ELF-1 (cell line): ENCODE data around the gene CSNK1G2.

ENCODE experiments used
- DNase-seq: peaks from one replicate; pipeline ENCODE4 v3.0.0-alpha.2; 2016; ENCODE audit warnings: low read depth, low spot score

Gene CSNK1G2

DNA sequence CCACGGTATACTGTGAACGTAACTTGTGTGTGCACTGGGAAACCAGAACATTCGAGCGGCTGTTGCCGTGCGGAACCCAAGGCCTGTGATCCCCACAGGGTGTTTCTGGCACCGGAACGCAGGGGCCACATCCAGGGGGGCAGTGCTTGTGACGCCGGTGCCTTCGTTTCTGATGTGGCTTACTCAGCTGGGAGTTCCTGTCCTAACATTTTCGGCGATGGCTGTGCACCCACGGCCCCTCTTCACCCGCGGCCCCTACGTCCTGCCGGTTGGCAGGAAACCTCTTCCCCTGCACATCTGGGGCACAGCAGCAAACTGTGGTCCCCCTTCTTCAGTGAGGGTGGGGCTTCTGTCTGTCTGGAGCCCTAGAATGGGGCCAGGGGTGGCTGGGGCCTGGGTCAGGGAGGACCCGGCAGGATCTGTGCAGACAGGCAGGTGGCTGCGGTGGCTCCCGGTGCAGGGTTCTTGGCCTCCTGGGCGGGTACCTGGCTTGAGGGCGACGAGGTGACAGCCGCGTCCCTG, 26.2 kb downstream of the CSNK1G2 start:
- no peak for DNase-seq

DNA sequence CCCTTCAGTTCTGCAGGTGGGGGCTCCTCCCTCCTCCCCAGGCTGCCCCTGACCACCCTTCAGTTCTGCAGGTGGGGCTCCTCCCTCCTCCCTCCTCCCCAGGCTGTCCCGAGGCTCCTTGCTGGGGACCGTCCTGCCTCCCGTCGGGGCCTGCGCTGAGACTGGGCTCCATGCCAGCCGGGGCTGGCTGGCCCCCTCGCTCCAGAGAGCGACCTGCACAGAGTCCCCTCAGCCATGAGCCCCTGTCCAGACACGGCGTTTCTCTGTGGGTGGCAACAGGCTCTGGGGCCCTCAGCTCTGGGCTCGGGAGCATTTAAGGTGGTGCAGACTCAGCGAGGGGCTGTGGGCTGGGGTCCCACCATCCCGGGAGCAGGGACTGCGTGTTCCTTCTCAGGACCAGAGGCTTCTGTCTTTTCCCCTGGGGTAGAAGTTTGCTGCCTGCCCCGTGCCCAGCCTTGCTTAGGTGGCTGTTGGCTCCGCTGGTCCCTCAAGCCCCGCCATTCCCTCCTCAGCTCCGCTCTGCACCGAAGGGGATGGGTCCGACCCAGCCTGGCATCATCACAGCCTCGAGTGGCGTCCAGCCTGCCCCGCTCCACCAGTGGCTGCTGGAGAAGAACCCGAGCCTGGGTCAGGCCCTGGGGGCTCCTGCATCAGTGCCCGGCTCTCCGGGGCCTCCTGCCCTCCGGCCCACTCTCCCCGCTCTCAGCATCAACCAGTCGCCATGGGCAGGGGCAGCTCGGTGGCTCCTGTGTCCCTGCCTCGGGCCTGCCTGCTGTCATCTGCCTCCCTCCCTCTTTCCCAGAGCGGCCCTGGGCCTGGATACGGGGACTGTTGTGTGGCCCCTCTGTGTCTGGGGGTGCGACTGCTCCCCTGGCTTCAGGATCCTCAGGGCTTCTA, 27.6 kb downstream of the CSNK1G2 start:
- no peak for DNase-seq

- DNase-seq = no peak
These were observed 28.4 kb downstream of the CSNK1G2 start for GRCh38 chr19:1969176-1970002.

DNA sequence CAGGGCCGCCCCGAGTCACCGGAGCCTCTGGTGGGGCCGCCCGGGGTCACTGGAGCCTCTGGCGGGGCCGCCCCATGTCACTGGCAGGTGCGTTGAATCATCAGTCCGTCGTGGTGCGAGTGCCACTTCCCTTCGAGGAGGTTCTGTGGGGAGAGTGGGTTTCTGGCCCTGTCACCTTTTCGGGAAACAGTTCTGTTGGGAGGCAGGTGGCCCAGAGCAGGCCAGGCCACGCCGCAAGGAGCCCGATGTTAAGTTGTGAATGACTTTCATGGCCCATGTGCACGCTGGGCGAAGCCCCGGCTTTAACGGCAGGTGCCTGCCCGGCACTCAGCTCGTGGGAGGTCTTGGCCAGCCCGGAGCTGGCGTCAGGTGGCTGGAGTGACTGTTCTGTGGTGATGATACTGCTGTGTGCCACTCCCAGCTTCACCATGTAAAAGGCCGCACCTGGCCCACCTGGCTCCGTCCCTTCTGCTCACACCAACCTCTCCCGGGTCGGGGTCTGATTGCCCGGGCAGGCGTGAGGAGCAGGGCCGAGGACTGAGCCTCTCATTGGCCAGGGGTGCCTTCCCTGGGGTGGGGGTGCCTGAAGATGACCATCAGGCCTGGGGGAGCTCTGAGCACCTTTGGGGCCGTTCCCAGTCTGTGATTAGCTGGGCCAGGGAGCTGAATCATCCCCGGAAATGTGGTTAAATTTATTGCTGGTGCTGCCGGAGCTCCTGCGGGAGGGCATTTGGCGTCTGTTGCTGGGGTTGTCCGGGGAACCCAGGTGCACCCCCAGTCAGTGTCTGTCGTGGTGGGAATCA, 29.2 kb downstream of the CSNK1G2 start:
- no peak for DNase-seq

GRCh38 chr19:1970806-1971502, 30.0 kb downstream of the CSNK1G2 start:
- no peak for DNase-seq

DNA sequence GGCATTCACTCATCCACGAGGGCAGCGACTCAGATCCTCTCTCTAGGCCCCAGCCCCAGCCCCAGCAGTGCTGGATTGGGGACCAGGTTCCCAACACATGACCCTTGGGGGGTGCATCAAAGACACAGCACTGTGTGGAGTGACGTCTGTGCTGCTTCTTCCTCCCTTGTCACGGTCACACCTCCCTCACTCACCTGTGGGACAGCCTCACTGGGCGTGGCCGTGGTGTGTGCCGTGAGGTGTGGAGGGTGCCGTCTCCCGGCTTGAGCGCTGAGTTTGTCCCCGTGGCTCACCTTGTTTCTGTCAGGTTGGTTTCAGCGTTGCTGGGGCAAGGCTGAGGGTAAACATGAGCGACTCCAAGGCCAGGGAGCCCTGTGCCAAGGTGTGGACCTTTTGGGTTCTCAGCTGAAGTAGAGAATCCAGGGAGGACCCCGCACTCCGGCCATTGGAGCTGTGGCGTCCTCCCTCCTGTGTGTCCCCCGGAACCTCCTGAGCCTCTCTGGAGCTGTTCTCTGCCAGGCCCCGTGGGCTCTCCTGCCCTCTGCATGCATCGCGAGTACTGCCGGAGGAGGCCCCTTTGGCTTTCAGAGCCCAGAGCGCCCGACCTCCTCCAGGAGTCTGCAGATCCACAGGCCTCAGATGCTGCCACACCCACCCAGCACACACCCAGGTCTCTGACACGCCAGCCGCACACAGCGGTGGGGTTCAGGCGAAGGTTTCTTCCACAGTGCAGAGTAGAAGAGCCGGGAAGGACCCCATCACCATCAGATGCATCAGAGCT, 33.6 kb downstream of the CSNK1G2 start:
- DNase-seq = no peak

DNA sequence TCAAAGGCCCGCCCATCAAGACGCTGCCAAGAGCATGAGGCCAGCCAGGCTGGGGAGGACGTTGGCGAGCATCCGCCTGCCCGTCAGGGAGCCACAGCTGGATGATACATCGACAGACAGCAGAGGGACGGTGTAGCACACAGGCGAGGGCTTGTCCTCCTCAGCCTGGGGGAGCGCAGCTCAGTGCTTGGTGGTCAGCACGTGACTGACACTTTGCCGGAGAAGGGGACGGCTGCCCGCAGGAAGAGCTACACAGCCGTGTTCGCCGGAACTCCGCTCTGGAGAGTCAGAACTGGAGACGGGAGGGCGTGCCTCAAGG, 34.1 kb downstream of the CSNK1G2 start:
- no peak for DNase-seq

DNA sequence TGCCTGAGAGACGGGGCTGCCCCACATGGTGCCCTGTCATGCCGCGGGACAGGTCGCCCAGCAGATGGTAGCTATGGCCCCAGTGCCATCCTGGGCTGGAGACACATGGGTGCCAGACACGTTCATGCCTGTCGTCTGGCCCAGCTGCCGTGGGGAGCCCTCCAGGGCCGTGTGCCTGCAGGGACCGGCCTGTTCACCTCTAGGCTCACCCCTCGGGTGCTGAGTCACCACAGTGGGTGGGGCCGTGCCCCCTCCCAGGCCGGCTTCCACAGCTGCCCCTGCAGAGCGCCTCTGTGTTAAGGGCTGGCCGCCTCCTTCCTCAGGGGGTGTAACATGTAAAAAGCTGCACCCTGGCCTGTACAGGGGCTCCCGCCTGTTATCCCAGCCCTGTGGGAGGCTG, 36.1 kb downstream of the CSNK1G2 start:
- no peak for DNase-seq

DNA sequence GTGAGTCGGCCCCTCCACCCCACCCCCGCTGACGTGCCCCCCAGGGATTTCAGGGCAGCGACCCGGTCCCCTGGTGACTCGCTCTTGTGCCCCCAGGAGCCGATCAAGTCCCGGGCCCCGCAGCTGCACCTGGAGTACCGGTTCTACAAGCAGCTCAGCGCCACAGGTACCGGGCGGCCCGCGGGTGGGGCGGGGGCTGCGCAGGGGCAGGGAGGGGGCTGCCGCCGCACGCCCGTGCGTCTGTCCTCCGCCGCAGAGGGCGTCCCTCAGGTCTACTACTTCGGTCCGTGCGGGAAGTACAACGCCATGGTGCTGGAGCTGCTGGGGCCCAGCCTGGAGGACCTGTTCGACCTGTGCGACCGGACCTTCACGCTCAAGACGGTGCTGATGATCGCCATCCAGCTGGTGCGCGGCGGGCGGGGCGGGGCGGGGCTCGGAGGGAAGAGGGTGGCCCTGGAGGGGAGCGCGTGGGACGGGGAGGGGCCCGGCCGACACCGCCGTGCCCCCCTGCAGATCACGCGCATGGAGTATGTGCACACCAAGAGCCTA, 37.4 kb downstream of the CSNK1G2 start:
- DNase-seq = peak; percentile 26

GRCh38 chr19:1979017-1979416, 38.0 kb downstream of the CSNK1G2 start:
- no peak for DNase-seq

DNA sequence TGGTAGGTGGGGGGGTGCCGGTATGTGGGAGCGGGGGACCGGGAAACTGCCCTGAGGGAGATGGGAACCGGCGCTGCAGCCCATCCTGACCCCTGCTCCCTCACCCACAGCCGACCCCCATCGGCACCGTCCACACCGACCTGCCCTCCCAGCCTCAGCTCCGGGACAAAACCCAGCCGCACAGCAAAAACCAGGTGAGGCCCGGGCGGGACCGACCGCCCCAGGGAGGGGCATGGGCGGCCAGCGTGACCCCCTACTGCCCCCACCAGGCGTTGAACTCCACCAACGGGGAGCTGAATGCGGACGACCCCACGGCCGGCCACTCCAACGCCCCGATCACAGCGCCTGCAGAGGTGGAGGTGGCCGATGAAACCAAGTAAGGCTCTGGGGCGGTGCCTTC, 38.7 kb downstream of the CSNK1G2 start:
- DNase-seq = no peak

DNA sequence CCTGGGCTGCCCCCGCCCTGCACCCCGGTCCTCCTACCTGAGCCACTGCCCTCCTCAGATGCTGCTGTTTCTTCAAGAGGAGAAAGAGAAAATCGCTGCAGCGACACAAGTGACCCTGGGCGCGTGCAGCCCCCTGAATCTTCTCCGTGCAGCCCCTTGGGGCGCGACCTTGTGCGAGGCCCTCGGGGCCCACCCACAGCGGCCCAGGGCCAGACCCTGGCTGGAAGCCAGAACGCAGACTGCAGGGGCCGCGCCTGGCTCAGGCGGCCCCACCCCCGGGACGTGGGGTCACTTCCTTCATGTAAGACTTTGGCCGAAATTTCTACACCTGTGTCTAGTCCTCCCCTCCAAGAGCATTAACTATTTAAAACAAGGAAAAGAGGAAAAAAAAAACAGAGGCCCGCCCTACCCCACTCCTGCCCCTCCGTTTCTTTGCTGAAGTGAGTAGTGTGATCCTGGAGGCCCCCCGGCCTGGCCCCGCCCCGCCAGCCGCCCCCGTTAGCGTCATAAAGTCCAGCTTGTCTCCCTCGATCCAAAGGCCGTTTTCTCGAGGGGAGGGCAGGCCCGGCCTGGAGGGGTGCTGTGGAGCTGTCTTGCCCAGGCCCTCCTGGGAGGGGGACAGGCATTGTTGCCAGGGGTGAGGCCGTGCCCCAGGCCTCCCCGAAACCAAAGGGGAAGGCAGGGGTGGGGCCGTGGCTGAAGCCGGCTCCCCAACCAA, 39.3 kb downstream of the CSNK1G2 start:
- DNase-seq = no peak

- DNase-seq = no peak
These were observed 39.8 kb downstream of the CSNK1G2 start for GRCh38 chr19:1980809-1981181.

DNA sequence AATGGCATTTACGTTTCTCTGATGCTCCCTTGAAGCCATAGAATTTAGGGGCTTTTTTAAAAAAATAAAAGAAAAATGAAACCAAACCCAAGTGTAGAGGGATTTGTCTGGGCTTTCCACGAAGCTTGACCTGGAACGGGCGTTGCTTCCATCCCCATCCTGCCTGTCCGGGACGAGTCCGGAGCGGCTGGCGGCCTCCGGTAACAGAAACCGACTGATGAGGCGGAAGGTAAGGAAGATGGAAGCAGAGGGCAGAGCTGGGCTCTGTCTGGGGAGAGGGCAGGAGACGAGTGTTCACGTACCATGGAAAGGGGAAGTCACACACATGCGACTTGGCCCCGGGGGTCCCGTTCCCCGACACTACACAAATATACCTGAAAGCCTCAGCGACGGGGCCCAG, 40.3 kb downstream of the CSNK1G2 start:
- DNase-seq = no peak

- no peak for DNase-seq
These were observed 43.4 kb downstream of the CSNK1G2 start for GRCh38 chr19:1984357-1984756.

- no peak for DNase-seq
These were observed 44.8 kb downstream of the CSNK1G2 start for GRCh38 chr19:1985588-1986356.

DNA sequence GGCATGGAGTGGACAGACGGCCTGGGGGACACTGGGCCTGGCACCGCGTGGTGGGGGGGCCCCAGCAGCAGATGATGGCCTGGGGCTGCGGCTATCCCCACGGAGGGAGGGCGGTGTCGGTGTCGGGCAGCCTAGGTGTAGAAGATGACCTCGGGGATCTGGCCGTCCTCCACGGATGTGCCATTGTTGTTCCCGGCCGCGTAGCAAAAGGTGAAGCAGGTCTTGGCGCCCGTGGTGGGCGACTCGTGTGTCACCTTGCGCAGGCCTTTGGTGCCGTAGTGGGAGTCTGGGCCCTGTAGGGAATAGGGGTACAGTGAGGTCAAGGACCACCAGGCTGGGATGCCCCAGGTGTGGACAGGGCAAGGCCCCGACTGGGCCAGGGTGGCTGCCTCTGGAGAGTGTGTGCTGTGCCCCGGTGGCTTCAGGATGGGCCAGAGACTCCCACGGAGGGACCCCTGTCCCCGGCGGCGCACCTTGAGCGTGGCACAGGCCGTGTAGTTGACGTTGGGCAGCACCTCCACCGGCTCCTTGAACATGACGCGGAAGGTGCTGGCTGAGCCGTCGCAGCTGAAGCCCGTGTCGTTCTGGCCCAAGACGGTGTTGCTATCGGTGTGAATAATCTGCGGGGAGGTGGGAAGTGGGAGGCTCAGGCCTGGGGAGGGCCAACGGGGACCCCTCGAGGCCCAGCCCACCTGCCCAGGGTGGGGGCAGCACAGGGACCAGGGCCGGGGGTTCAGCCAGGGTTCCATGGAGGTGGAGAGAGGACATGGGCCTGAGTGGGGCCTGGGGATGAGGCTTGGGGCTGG, 45.6 kb downstream of the CSNK1G2 start:
- no peak for DNase-seq
